Liver (tissue), 3 donors: ENCODE measurements around the gene SCARF1.

ENCODE experiments used
- ATF3 ChIP-seq: IDR thresholded peaks from 2 replicates; pipeline ENCODE4 v1.6.1; 2016; ENCODE audit warnings: antibody characterized with exemption
- CTCF ChIP-seq: fragments of 150-350 bp; IDR thresholded peaks from 2 replicates; pipeline ENCODE4 v1.5.1; 2017; ENCODE audit warnings: improper control_type of control experiment, low read depth, low read length; ENCODE audit not compliant: missing input control
- RAD21 ChIP-seq, 2 donors: IDR thresholded peaks; 2 replicates each; pipeline ENCODE4 v1.6.1; 2016; ENCODE audit warnings: antibody characterized with exemption in 2 of 2, mild to moderate bottlenecking in 2 of 2
- donor health status: healthy.
- donor health status: healthy.

GRCh38 chr17:1648173-1648962 is 2.8 kb upstream of the SCARF1 start:
- TF ChIP-seq CTCF, result no peak
- TF ChIP-seq ATF3, result no peak
- no peak for TF ChIP-seq RAD21 (IDR thresholded peaks at IDR 0.05)
